GM21360 (cell line): ENCODE data around the gene EEF1B2.
A peak's percentile ranks its signal among the peaks of the same experiment; 100 is the strongest.
"Not testable (repeated sequence)": the region's sequence is repeated elsewhere in the genome, so short reads cannot be mapped to it uniquely, and the experiment has no call there.

ENCODE experiments used
- ATAC-seq: cut with Tn5 transposase; IDR thresholded peaks from one replicate; pipeline ENCODE4 v1.9.1; 2021; ENCODE audit warnings: mild to moderate bottlenecking, moderate library complexity; ENCODE audit not compliant: unreplicated experiment

Gene EEF1B2

DNA sequence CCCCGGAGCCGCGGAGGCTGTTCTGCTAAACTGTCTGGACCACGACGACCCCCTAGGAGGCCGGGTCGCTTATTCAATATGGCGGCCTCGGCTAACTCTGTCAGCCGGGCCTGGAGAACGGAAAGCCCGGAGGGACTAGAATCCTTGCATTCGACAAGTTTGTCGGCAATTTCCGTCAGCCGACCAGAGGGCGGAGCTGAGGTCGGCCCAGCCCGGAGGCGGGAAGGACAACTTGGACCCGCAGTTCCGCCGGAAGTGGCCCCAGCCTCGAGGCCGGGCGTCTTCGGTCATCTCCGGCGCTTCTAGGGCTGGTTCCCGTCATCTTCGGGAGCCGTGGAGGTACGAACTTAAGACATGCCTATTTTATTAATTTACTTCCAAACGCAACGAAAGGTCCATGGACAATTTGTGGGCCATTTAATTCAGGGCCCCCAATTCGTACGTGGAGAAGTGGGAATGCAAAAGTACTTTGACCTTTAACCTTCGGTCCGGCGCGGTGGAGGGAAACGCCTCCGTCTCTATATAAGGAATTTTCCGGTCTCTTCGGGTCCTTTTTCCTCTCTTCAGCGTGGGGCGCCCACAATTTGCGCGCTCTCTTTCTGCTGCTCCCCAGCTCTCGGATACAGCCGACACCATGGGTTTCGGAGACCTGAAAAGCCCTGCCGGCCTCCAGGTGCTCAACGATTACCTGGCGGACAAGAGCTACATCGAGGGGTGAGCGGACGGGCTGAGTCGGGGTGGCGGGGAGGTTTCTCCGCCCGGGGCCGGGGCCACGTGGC is at the start of gene EEF1B2, which contains the start of gene NDUFS1:
EEF1B2 (plus strand) TSS at position 550 of the 779 bp plus-strand sequence; CDS start at position 635, 85 bp downstream.
NDUFS1 (minus strand) TSS at position 99 of the 779 bp plus-strand sequence. CDS start 5,766 bp downstream, outside the sequence.
- peak; percentile 87 for ATAC-seq

DNA sequence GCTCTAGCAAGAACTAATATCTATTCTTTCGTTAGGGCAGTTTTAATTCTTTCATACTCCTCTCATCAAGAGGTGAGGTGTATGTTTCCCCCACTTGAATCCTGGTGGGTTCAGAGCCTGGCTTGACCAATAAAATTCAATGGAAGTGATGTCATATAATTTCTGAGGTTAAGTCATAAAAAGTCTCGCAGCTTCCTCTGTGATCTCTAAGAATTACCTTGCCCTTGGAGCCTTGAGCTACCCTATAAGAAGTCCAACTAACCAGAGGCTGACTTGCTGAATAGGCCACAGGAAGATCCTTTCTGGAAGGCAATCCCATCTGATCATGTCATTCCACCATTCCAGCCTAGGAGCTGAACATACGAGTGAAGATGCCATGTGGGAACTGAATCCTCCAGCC is 47.6 kb upstream of the EEF1B2 start:
- no peak for ATAC-seq

DNA sequence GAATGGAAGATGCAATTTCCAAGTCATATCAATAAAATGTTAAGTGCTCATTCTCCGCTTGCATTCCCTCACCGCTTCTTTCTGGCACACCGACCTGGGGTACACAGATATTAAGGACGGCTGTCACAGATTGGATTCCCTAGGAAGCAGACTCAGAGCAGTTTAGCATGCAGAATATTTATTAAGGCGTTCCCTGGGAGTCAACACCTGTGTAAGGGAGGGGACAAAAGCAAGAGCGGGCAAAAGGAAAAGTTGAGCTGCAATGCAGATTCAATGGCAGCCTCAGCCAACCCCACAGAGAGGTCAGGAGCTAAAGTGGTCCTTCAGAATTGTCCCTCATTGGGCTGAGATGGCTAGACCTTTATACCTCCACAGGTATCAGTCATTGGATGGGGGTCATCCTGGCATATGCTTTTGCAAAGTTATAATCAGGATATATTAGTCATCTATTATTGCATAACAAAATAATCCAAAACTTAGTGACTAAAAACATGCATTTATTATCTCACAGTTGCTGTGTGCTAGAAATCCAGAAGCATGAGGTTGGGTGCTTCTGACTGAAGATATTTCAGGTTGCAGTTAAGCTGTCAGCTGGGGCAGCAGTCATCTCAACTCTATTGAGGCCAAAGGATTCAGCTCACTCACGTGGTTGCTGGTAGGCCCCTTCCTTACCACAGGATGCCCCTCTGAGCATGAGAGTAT is 46.7 kb upstream of the EEF1B2 start:
- no peak for ATAC-seq

DNA sequence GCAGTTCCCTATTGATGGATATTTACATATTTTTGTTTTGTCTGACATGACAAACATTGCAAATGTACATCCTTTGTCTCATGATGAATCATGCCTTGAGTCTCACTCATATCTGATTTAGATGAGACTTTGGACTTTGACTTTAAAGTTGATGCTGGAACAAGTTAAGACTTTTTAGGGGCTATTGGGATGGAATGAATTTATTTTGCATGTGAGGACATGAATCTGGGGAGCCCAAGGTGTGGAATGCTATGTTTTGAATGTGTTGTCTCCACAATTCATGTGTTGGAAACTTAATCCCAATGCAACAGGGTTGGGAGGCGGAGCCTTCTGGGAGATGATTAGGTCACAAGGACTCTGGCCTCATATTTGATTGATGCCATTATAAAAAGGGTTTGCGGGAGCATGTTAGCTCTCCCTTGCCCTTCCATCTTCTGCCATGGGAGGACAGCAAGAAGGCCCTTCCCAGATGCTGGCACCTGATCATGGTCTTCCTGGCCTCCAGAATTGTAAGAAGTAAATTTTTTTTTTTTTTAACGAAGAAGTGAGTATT is 44.6 kb upstream of the EEF1B2 start:
- no peak for ATAC-seq

DNA sequence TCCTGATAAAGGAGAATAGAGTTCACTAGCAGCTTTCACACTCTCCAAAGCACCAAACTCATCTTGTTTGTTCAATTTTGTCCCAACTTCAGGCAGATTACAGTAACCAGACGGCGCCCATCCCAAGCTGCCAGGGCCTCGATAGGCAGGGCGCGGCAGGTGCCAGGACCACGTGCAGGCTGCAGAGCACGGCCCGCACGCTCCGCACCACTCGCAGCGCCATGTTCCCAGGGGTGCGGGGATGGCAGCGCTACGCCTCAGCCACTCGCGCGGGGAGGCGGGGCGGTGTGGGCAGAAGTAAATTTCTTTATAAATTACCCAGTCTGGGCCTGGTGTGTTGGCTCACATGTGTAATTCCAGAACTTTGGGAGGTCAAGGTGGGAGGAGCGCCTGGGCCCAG is 43.4 kb upstream of the EEF1B2 start:
- ATAC-seq: no peak

DNA sequence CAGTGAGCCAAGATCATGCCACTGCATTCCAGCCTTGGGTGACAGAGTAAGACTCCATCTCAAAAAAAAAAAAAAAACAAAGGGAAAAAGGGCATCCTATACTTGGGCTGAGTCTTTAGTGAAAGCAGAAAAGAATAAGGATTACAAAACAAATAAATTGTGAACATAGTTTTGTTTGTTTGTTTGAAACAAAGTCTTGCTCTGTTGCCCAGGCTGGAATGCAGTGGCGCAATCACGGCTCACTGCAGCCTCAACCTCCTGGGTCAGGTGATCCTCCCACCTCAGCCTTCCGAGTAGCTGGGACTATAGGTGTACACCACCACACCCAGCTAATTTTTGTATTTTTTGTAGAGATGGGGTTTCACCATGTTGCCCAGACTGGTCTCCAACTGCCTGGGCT is 37.1 kb upstream of the EEF1B2 start:
- ATAC-seq: not testable (repeated sequence)

DNA sequence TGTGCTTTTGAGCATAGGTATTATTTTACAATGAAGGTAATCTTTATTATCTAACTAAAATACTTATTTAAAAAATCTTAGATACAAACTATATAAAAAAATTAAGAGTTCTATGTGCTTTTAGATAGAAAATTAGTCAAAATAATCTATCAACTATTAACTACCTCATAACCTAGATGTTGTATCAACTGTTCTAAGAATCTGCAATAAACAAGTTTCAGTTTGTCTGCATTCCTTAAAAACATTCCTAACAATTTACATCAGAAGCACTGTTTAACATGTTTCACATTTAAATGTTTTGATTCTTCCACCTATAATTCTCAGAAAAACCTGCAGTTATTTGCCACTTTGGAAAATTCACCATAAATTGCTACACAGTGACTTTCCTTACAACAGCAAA is 33.8 kb upstream of the EEF1B2 start:
- no peak for ATAC-seq

DNA sequence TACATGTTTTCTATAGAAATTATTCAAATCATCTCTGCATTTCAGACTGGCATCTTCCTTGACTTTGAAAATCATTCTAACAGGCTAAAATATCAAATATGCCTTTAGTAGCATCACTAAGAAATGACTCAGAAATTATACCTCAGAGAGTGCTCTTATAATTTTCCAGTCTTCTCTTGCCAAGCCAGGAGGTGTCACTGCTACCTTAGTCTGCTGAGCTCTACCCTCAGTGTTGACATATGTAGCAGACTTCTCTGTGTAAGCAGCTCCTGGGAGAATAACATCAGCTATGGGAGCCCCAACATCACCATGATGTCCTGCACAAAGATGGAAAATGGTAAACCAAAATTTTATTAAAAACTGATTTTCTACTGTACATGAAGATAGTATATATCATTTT is 32.0 kb upstream of the EEF1B2 start:
- ATAC-seq: no peak

DNA sequence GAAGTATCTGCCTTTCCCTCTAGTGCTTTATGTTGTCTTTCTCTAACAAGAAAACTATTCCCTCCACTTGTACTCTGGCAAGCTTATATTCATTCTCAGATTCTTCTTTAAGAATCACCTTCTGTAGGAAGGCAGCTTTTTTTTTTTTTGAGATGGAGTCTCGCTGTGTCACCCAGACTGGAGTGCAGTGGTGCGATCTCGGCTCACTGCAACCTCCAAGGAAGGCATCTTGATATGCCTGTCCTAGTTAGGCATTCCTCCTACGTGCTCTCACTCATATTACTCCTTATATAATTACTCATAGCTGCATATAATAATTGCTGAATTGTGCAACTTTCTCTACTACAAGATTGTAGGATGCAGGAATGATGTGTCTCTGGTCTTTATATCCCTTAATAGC is 16.2 kb upstream of the EEF1B2 start:
- no peak for ATAC-seq

DNA sequence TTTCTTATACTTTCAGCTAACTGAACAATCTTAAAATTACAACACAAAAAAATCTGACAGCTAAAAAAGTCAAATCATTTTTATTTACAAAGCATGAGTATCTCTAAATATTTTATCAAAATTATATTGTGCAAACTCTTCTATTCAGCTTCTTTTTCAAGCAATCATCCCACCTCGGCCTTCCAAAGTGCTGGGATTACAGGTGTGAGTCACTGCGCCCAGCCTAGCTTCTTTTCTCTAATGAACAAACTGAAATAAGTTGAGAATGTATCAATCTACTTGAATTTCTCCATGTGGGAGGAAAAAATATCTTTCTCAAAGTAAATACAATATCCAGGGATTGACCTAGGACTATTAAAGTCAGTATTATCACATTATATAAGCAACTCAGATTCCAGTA is 15.3 kb upstream of the EEF1B2 start:
- ATAC-seq: no peak

DNA sequence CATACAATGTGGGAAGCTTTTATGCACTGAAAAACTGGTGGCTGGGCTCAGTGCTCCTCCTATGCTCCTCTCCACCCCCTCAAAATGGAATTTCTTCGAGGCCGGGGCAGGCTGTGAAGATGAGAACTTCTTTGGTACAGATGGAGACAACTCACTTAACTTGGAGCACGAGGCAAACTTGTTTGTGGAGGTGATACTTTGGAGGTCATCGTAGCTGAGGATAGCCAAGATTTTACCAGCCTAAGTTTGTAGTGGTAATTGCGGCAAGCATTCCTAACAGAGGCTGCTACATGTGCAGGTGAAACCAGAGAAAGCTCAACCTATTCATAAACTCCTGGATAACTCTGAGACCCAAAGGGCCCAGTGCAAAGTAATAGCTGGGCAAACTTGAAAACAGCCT is 14.0 kb upstream of the EEF1B2 start:
- ATAC-seq: no peak

DNA sequence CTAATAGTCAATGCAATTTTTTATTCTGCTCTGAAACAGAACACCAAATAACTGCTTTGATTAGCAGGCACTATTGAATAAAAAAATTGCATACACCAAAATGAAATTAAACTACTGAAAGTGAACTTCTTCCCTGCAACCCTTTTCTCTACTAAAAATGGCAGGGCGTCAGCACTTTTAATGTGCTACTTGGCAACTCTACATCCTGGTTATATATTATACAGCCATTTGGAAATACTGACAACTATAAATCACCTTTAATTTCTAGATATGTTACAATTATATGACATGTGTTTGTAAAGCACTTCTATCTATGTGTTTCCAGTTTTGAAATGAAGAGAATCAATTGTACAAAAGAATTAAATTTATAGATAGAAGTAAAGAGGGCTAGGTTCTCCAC is 10.4 kb upstream of the EEF1B2 start:
- no peak for ATAC-seq

DNA sequence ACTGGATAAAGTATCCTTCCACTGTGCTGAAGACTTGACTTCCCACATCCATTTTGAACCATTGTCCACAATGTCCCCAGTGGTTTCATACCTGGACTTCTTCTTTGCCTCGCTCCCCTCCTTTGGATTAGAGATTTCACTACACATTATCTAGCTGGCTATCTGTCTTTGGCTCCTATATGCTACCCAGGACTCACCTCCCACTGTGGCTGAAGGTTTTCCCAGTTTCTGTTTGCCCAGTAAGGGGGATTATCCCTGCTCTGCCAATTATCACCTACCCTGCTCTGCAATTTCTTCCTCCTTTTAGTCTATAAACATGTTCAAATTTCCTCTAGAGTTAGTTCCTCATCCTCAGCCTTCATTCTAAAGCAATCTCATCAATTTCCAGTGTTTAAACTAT is 9.5 kb upstream of the EEF1B2 start:
- no peak for ATAC-seq

DNA sequence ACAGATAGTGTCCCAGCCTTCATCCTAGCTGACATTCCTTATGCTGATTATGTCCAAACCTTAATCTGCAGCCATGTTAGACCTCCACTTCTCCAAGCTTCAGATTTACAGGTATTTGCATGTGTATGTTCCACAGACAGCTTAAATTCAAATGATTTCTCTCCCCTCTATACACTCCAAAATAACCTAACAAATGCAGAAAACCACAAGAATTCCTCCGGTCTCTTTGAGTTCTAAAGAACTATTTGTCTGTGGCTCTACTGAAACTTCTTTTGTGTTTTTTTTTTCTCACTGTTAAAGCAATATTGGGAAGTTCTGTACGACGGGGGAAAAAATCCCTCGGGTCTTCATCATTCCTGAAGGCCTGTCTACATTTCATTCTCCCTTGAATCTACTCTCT is 9.1 kb upstream of the EEF1B2 start:
- ATAC-seq: no peak

DNA sequence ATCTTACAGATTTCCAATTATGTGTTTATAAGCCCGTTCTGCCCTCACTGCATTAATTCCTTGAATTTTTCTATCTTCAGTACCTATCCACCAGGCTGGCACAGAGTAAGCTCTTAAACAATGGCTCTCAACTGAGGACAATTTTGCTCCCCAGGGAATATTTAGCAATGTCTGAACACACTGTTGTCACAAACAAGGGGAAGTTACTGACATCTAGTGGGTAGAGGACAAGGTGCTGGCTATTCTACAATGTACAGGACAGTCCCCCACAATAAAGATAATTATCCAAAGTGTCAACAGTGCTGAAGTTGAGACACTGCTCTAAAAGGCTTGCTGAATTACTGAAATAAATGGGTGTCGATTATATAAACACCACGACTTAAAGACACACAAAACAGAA is 5.5 kb upstream of the EEF1B2 start:
- ATAC-seq: no peak

DNA sequence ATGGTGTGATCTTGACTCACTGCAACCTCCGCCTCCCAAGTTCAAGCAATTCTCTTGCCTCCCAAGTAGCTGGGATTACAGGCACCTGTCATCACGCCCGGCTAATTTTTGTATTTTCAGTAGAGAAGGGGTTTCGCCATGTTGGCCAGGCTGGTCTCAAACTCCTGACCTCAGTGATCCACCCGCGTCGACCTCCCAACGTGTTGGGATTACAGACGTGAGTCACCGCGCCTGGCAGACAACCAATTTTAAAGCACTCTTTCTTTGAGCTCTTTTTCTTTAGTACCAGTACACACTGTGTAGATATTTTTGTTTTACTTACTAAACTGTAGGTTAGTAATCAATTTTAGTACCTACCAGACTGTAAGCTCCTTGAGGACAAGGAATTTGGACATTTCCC is 2.7 kb upstream of the EEF1B2 start:
- not testable (repeated sequence) for ATAC-seq

DNA sequence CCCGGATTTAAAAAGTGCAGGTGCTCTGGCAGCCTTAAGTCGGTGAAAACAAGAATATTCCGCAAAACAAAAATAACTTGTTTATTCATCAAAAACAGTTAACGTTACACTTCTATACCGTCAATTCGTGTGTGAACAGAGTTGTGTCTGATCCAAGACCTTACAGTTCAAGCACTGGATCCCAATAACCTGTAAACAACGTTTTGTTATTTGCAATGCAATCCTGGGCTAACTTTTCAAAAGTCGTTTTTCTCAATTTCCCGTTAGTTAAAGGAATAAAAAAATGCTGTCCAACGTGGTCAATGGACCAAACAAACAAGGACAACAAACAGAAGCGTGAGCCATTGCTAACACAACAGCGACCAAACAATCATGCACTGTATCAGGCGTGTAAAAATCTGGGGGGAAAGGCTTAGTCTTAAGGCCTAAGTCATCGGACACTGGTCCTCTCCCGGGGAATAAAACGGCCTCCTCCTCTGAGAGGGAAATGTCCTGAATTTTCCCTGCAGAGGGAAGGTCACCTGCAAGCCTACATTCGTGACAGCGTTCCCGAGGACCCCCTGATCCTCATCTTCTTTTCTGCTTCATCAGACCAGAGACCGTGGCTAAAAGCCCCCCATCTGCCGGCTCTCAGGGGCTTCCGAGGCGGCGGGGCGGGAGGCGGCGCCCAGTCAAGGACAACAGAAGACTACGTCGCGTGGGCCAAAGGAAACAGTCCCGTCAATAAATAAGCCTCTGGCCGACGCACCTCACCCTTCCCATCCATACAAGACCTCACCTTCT is 941 bp upstream of the EEF1B2 start:
- peak; percentile 14 for ATAC-seq

DNA sequence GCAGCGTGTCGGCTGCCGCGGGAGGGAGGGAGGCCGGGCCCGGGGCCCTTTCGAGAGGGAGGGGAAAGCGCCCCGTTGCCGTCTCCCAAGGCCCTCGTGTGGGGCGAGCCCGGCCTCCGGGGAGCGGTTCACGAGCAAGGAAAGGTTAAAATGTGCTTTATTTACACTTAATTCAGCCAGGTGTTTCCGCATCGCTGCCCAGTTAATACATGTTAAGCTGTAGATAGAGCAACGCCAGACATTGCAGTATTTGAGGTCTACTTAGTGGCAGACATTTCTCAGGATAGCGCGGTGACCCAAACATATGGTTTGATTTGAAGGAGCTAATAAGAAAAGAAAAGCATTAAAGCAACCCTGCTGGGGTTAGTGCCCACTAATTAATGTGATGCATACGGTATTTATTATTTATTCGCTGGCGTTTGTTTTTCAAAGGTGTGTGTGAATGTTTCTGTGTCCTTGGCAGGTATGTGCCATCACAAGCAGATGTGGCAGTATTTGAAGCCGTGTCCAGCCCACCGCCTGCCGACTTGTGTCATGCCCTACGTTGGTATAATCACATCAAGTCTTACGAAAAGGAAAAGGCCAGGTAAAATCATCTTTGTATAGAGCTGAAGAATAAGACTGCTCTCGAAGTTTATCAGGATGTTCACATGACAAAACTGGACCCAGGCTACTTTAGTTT is 571 bp downstream of the EEF1B2 start:
- peak; percentile 46 for ATAC-seq

DNA sequence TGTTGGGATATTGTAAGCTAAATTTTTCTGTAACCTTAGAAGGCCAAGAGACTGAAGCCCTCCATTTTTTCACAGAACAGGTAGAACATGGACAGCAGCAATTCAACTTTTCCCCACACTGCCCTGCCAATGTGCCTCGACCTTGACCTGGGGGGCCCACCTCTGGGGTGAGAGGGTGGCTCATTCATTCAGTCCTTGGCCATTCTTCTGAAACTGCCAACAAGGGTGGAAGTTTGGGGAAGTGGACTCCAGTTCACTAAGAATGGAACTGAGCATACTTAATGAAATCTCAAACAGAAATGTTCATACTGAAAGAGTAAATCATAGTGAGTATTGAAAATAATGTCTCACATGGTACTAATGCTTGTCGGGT is 1.1 kb downstream of the EEF1B2 start:
- ATAC-seq: no peak

DNA sequence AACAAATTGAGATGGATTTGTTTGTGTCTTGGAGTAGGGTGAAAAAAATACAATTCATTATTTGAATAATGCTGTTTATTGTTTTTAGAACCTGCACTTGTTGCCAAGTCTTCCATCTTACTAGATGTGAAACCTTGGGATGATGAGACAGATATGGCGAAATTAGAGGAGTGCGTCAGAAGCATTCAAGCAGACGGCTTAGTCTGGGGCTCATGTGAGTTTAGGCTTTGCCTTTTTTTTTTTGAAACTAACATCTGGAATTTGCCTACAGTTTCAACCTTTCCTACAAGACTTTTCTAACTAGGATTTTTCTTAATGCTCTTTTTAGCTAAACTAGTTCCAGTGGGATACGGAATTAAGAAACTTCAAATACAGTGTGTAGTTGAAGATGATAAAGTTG is 2.7 kb downstream of the EEF1B2 start:
- not testable (repeated sequence) for ATAC-seq
